Hematopoietic multipotent progenitor cell treated with erythropoietin and hydrocortisone succinate and interleukin-3 and kit ligand, for 6 days (in vitro differentiated cells): ENCODE data around the gene FXR1.
"Not testable (repeated sequence)": the region's sequence is repeated elsewhere in the genome, so short reads cannot be mapped to it uniquely, and the experiment has no call there.

Source experiments
- DNase-seq: peaks from one replicate; pipeline ENCODE4 v3.0.0-alpha.2; 2015

FXR1 gene

DNA sequence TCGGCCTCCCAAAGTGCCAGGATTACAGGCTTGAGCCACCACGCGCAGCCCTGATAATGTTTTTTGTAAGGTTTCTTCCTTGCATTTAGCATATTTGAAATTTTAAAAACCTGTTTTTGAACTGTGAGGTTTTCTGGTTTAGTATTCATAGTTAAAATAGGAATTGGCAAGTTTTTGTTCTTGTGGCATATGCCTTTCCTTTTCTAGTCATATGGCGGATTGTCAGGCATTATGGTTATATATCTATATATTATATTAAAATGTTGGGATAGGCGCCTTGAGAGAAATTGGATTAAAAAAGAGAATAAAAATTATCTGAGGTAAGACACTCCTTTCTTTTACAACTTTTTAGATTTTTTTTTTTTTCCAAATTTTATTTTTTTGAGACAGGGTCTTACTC lies 28.4 kb downstream of the FXR1 start:
- no peak for DNase-seq

DNA sequence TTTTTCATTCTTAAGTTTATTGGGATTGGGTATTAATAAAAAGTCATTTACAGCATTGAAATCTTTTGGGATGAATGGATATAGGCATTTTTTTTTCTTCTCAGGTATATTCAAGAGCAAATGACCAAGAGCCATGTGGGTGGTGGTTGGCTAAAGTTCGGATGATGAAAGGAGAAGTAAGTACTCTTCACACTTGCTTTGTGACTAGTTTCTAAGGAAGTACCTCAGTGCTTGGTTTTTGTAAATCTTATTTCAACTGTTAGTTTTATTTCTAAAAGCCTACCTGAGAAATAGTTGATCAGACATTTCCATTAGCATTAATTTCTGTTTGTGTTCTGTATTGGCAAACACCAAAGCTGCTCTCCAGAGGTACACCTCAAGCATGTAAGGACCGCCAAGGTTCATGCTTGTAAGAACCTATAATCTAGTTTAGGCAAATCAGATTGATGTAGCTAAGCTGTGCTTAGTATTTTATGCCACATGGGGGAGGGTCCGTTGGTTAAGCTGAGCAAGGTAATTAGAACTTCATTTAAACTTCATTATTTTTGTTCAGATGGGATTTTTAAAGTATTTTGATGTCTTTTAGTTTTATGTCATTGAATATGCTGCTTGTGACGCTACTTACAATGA lies 35.4 kb downstream of the FXR1 start:
- no peak for DNase-seq

DNA sequence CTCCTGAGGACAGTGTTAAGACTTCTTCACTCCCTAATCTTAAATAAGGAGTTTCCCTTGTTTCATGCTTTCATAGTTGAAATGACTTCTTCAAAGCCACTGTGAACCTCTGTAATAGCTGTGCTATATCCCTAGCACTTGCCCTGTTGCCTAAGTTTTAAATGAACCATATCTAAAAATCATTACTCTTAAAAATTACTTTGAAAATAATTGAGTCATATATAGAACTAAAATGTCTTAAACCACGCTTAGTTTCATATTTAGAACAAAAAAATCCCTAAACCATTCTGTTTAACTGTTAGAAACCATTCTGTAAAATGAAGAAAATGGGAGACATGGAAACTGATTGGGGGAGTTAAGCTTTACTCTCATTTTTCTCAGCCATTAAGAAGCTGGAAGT lies 47.2 kb downstream of the FXR1 start:
- no peak for DNase-seq

DNA sequence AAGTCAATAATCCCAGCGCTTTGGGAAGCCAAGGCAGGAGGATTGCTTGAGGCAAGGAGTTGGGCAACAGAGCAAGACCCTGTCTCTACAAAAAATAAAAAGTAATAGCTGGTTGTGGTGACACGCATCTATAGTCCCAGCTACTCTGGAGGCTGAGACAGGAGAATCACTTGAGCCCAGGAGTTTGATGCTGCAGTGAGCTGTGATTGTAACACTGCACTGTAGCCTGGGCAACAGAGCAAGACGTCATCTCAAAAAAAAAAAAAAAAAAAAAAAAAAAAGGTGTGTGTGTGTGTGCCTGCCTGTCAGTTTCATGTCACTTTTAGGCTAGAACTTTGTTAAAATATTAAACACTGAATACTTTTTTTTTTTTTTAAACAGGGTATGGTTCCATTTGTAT lies 48.6 kb downstream of the FXR1 start:
- DNase-seq = no peak

DNA sequence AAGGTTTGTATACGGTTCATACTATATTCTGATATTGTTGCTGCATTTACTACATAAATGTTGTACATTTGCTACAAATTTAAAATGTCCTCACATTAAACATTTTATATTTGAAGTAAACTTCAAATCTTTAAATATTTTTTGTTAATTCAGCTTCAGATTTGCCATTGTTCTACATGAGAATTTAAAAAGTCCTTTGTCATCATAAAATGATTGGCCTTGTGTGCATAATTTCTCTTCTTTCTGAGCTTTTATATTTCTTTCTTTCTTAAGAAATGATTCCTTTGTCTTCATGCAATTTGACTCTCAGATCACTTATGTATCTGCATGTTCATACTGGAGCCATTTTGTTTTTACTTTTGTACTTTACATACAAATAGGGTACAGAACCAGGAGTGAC lies 49.1 kb downstream of the FXR1 start:
- DNase-seq = no peak

DNA sequence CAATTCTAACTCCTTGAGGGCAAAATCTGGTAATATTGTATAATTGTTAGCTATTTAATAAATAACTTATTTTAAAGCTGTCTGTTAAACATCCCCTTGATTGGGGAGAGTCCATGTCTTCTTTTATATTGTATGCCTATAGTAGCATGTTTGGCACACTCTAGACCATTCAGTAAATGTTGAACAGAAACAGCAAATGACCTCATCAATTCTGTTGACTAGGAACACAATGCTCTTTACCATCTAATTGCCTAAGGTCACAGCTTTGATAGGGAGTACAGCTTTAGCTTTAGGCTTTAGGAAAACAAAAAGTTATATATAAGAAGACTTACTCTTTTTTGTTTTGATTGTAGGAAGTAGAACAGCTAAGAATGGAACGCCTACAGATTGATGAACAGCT lies 50.1 kb downstream of the FXR1 start:
- DNase-seq = no peak

DNA sequence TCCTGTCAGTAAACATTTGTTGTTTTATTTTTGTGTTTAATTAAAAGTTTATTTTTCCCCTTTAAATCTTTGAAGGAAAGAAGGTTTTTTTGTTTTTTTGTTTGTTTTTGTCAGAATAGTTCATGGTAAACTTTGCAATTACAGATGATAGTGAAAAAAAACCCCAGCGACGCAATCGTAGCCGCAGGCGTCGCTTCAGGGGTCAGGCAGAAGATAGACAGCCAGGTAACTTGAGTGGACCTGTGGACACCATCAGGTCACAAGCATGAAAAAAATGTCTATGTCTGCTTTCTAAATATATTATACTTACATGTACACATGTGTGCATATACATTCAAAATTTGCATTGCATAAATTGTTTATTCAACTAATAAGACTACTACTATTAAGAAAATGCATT lies 58.5 kb downstream of the FXR1 start:
- no peak for DNase-seq

DNA sequence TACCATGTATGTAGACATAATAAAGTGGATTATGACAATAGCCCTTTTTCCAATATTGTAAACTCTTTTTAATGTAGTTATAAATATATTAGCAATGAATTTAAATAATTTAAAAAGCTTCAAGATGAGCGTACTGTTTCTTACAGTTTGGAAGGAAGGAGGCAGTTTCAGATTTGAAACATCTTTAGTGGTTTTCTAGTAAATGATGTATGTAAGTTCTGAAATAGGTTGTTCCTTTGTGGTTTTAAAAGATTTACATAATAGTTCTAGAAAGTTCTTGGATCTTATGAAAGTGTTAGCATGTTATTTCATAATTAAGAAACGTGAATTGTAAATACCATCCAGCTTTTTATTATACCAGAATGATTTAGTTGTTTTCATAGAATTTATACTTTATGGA lies 61.1 kb downstream of the FXR1 start:
- DNase-seq = no peak

DNA sequence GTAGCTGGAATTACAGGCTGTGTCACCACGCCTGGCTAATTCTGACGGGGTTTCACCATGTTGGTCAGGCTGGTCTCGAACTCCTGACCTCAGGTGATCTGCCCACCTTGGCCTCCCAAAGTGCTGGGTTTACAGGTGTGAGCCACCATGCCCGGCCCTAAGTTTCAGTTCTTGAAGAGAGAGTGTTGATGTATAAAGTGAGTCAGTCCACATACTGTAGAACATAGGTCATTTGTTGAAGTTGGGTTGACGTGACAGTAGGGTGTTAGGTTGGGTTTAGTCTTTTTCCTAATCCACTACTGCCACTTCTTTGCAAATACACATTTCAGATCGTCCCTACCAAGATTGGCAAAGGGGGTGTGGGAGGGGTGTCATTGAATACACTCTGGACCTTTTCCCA lies 61.8 kb downstream of the FXR1 start:
- DNase-seq = no peak

DNA sequence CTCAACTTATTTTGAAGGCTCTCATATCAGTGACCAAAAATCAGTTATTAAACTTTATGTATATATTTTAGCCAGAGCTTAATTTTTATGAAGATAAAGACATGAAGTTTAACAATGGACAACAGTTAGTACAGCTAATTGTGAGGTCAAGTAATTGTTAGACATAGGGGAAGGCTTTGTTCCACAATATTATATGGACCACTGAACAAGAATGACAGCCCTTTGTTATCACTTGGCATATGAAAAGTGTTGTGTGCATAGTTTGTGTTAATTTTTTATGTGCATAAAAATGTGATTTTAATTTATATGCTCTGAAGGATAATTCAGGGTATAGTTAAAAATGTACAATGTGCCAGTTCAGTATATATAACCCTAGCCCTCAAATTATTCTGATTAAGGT lies 65.0 kb downstream of the FXR1 start:
- DNase-seq = no peak

DNA sequence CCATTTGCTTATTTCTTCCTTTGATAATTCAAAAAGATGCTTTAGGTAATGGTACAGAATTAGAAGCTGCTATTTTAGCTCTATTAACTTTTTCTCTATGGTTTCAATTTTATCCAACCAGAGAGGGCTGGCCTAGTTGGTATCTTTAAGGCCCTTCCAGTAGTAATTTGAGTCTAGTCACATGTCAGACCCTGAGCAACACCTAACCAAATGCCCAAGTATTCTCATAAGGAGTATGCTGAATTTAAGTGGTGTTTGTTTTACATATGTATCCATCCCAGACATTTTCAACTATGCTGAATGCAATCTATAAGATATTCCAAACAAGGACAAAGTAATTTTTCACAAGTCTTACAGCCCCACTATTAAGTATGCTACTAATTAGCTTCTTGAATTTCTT lies 67.5 kb downstream of the FXR1 start:
- no peak for DNase-seq

DNA sequence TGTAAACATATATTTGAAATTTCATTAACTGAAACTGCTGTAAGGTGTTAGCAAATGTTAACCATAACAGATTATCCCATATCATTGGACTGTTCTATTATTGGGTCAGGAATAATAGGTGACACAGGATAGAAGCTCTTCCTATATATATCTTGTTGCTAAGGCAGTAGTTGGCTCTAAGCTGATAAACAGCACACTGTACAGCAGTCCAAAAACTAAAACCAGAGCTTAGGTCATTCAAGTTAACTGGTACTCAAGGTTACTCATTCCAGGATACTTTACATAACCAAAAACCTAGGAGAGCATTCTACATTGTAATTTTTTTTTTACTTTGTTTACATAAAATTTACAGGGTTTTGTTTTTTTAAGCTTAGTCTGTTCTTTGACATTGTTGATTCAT lies 68.1 kb downstream of the FXR1 start:
- no peak for DNase-seq

DNA sequence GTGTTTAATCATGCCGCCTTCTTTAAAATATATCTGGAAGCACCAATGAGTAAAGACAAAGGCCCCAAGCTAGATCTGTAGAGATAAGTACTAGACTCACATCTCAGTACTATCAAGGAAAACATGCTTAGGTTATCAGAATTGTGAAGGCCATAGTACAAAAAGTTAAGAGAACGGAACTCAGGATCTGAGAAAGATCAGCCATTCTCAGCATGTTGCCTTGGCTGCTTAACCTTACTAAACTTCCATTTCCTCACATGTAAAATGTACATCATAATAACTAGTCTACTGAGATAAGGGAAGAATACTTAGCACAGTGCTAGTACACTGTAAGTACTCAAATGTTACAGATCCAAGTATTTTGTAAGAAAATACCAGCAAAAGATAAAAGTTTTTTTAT lies 69.4 kb downstream of the FXR1 start:
- DNase-seq = no peak

DNA sequence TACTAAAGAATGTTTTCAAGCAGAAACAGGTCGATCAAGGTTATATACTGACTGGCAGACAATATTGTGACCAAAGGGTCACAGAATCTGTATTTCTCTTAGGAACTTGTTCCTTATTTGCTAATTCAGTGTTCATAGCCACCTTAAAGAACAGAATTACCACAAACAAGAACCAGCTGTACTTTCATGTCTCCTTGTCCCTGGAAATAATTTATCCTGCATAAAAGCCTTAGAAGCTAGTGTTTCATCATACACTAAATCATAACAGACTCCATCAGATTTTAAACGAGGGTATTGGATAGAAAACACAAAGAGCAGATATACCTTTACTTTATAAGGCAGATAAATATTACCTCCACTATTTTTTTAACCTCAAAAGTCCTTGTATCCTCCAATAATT lies 70.7 kb downstream of the FXR1 start:
- no peak for DNase-seq

DNA sequence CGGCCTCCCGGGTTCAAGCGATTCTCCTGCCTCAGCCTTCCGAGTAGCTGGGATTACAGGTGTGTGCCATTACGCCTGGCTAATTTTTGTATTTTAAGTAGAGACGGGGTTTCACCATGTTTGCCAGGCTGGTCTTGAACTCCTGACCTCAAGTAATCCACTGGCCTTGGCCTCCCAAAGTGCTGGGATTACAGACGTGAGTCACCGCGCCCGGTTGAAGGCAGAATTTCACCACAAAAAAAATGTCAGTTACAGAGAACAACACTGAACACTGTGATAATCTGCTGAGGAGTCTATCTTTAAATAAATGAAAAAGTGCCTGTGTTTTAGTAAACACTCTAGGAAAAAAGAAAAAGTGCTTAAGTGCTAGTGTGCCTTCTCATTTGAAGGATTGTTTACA lies 73.9 kb downstream of the FXR1 start:
- DNase-seq = not testable (repeated sequence)

DNA sequence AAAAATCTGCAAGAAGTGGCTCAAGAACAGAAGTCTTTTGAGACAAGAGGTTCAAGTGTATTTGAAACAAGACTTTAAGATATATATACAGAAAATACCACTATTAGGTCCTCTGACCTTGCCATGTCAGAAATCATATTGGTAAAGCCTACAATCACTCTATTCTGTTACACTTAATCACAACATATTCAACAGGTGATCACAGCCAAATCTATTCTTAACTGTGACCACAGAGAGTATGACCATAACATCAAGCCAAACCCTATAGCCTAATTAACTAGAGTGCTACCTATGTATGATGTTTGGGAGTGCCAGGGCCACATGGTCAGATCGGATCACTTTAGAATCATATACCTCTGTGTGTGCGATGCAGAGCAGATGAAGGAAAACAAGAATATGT lies 74.9 kb downstream of the FXR1 start:
- DNase-seq = no peak

DNA sequence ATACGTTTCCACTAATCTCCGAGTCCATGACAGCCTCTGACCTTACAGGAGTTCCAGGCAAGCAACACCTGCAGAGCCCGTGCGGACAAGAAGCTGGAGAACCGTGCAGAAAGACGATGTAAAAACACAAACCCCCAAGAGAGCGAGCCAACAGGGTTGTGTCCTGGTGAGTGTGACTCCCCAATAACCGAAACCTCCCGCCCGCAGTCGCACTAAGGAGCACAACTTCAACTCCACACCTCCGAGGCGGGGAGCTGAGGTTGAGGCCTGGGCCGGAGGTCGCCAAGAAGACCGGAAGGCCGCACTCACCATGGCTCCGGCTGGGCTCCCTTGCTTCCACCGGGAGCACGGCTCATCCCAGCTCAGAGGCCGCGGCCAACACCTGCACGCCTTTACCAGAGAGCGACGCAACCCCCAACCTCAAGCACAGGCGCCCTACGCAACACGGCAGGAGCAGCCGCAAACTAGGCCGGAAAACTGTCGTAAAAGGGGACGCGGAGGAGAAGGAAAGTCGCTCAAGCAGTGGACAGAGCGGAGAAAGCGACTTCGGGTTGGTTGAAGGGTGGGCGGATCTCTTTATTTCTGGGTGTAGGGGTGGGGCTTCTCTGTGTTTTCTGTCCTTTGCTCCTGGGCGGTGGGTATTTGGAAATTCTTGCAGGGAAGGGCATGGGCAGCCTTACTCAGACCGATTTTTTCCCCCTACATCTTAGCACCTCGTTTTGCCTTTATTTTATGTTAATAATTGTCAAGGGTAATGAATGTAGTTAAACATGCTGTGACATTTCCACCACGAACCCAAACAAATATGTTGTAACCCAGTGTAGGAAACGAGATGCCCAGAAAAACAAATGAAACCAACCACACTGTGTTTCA lies 77.1 kb downstream of the FXR1 start, which contains the start of gene DNAJC19:
Gene DNAJC19 (minus strand): TSS at position 446 of the 873 bp plus-strand sequence. CDS start 134 bp downstream, at position 312.
- peak; percentile 98 for DNase-seq

DNA sequence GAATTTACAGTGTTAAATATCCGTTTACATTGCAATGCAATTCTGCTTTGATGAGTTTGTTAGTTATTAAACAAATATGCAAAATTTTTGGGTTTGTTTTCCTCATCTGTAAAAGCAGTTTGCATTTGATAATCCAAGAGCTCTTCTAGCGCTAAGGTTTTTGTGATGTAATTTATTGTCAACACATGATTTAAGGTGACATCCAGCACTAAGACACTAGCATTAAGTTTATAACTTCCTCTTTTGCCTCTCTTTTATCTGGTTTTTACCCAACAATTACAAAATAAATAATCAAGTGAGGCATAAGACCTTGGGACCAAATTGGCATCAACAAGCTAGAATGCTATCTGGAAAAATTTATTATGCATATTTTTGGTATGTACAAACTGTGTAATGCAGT lies 78.0 kb downstream of the FXR1 start:
- peak; percentile 34 for DNase-seq

DNA sequence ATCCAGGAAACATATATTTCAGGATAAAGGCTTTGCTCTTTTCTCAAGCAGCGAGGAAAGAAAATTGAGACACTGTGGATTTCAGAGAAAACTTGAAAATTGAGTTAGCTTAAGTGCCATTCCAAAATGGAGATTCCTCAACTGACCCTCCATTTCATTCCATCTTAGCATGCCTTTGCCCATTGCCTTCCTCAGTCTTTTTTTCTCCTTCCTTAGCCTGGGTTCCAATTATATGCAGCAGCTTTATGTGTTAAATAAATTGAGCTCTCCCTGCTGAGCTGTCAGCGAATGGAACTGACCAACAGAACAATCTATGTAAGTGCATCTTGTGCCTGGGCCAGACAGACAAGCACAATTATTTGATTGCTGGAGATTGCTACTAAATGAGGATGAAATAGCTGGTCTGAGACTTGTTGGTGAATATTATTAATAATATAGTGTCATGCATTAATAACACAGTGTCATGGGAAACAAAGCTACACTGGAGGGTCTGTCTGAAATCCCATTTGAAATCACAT lies 84.0 kb downstream of the FXR1 start:
- no peak for DNase-seq

DNA sequence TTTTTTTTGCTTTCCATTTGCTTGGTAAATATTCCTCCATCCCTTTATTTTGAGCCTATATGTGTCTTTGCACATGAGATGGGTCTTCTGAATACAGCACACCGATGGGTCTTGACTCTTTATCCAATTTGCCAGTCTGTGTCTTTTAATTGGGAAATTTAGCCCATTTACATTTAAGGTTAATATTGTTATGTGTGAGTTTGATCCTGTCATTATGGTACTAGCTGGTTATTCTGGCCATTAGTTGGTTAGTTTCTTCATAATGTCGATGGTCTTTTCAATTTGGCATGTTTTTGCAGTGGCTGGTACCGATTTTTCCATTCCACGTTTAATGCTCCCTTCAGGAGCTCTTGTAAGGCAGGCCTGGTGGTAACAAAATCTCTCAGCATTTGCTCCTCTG lies 89.9 kb downstream of the FXR1 start:
- DNase-seq = not testable (repeated sequence)

DNA sequence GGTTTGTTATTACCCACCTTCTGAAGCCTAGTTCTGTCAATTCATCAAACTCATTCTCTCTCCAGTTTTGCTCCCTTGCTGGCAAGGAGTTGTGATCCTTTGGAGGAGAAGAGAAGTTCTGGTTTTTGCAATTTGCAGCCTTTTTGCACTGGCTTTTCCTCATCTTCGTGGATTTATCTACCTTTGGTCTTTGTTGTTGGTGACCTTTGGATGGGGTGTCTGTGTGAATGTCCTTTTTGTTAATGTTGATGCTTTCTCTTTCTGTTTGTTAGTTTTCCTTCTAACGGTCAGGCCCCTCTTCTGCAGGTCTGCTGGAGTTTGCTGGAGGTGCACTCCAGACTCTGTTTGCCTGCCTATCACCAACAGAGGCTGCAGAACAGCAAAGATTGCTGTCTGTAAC lies 91.0 kb downstream of the FXR1 start:
- DNase-seq = not testable (repeated sequence)

DNA sequence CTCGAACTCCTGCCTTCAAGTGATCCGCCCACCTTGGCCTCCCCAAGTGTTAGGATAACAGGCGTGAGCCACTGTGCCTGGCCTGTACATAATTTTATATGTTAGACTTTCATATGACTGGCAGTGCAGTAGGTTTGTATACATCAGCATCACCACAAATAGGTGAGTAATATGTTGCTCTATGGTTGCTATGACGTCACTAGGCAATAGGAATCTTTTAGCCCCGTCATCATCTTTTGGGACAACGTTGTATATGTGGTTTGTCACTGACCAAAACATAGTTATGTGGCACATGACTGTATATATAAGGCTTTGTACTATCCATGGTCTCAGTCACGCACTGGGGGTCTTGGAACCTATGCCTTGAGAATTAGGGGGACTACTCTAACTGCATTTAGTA lies 94.1 kb downstream of the FXR1 start:
- no peak for DNase-seq

DNA sequence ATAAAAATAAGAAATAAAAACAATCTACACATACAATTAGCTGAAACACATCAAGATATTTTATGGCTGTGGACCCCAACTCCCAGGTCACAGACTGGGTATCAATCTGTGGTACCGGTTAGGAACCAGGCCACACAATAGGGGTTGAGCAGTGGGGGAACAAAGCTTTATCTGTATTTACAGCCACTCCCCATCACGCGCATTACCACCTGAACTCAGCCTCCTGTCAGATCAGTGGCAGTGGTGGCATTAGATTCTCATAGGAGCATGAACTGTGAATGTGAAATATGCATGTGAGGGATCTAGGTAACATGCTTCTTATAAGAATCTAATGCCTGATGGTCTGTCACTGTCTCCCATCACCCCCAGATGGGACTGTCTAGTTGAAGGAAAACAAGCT lies 94.8 kb downstream of the FXR1 start:
- no peak for DNase-seq

DNA sequence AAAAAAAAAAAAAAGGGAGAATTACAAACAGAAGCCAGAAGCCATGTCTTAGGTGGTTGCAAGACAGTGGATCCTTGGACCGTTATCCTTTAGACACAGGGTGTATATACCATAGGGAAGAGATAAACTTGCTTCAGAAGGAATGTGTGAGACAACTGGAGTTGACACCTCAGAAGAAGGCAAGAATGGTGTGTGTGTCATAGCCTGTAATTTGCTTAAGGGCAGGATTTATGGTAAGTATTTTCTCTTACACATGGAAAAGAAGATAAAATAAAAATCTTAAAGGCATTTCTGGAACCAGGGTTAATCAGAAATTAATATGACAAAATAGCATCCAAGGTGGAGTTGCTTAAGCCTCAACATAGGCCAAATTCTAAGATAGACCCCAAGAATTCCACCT lies 96.3 kb downstream of the FXR1 start:
- no peak for DNase-seq
